SK-N-SH treated with all-trans-retinoic acid at 6 μM for 48 hours (cell line): Measurements from ENCODE around the gene FAM90A1.
"Not testable (repeated sequence)": the region's sequence is repeated elsewhere in the genome, so short reads cannot be mapped to it uniquely, and the experiment has no call there.

ENCODE experiments used
- OSR1 ChIP-seq: fragments of 250-450 bp; sonication (Bioruptor Pico); IDR thresholded peaks from 2 replicates; pipeline ENCODE4 v1.8.0; 2022; ENCODE audit warnings: moderate library complexity, mild to moderate bottlenecking, inconsistent platforms
- RARB ChIP-seq: fragments of 250-450 bp; sonication (Bioruptor Pico); IDR thresholded peaks from 2 replicates; pipeline ENCODE4 v1.8.0; 2021; ENCODE audit warnings: mild to moderate bottlenecking, moderate library complexity

DNA sequence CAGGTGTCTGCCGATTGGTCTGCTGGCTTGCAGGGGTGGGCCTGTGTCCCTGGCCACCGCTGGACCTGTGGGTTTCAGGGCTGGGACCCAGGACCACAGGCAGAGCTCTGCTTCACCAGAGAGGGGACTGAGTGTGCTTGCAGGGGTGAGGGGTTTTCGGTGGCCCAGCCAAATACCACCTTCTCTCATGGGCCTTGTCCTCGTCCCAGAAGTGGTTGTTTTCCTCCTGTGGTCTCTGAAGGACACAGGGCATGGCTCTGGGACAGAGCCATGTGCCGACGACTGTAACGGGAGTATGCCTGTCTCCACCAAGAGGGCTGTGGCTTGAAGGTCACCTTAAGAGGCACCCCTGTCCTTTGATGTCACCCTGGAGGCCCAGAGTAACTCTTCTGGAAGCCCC lies 7.3 kb upstream of the FAM90A1 start:
- not testable (repeated sequence) for TF ChIP-seq RARB (CRISPR knock-in tag); OSR1
